Measurements from ENCODE around the gene AGAP9.
A peak's percentile ranks its signal among the peaks of the same experiment; 100 is the strongest.
"Not testable (repeated sequence)": the region's sequence is repeated elsewhere in the genome, so short reads cannot be mapped to it uniquely, and the experiment has no call there.

The AGAP9 gene

DNA sequence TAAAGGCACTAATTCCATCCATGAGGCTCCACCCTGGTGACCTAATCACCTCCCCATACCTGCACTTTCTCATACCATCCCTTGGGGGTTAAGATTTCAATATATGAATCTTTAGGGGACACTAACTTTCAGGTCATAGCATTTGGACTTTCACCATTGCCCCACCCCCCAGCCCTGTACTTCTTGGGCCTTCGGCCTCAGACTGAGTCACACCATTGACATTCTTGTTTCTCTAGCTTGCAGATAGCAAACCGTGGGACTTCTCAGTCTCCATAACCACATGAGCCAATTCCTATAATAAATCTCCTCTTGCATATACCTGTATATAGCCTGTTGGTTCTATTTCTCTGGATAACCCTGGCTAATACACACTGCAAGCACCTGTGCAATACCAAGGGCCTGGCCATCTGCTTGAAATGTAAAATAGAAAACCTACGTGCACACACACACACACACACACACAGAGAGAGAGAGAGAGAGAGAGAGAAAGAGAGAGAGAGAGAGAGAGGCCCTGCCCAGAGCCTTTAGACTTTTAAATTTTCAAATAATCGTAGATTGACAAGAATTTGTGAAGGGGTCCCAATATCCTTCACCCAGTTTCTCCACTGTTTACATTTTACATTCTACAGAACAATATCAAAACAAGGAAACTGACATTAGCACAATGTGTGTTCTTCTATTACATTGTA lies 64.8 kb downstream of the AGAP9 start:
- TF ChIP-seq Cebpa-rat (IDR thresholded peaks at IDR 0.05), result no peak
- no peak overlapping the region for H3K4me3 ChIP-seq
- no peaks in the 10 kb centered on the region for H3K9me3 ChIP-seq (replicated peaks in 1 of 11)
- H3K4me2 ChIP-seq, result no peak overlapping the region
- peaks cover 8 to 35% (median 28%) of the 10 kb centered on the region in 10 experiments for H3K4me1 ChIP-seq
- no peaks in the 10 kb centered on the region for H4K20me1 ChIP-seq
- no peaks in the 10 kb centered on the region for H3K36me3 ChIP-seq
- H3K27me3 ChIP-seq, result no peaks in the 10 kb centered on the region; a peak in 1 of 22 replicates
- H3K27ac ChIP-seq, result no peak overlapping the region
- H3K9ac ChIP-seq, result no peak overlapping the region

DNA sequence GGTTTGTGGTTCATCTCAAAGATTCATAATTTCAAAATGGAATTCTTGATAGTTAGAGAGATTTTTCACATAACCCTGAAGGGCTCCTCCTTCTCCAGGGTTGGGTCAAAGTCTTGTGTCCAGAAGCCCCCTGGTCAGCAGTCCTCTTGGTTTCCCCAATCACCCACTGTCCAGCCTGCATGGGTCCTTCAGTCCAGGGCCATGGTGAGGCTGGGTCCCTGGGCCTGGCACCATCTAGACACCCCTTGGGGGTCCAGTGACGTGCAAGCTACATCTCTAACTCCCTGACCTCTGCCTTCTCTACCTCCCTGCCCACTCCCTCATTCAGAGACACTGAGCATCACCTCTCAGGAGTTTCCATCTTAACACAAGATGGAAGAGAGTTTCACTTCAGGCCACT lies 65.6 kb downstream of the AGAP9 start:
- no peaks in the 10 kb centered on the region; a peak in 1 of 22 replicates for H3K27me3 ChIP-seq
- peaks cover 9 to 43% (median 36%) of the 10 kb centered on the region in 10 experiments for H3K4me1 ChIP-seq
- no peak overlapping the region for H3K9ac ChIP-seq
- no peaks in the 10 kb centered on the region for H3K9me3 ChIP-seq (replicated peaks in 1 of 11)
- H3K4me3 ChIP-seq, result no peak overlapping the region
- no peaks in the 10 kb centered on the region for H3K36me3 ChIP-seq
- H3K27ac ChIP-seq, result no peak overlapping the region
- no peaks in the 10 kb centered on the region for H4K20me1 ChIP-seq
- H3K4me2 ChIP-seq, result no peak overlapping the region
- TF ChIP-seq Cebpa-rat (IDR thresholded peaks at IDR 0.05), result no peak

DNA sequence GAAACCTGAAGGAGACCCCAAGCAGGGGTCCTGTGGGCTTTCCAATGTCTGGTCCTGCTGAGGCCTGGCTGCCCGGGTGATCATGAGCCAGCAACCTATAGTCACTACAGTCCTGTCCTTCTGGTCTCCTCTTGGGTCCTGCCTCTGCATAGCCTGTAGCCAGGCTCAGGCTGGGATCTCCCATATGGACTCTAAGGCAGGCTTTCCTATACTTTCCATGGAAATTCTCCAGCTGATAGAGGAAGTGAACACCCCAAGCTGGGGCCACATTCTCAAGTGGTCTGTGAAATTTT lies 66.0 kb downstream of the AGAP9 start:
- no peak overlapping the region for H3K4me2 ChIP-seq
- H3K9ac ChIP-seq, result no peak overlapping the region
- H3K36me3 ChIP-seq, result no peaks in the 10 kb centered on the region
- H3K9me3 ChIP-seq (replicated peaks in 1 of 11), result no peaks in the 10 kb centered on the region
- H3K4me1 ChIP-seq, result peaks cover 12 to 47% (median 40%) of the 10 kb centered on the region in 10 experiments
- H3K4me3 ChIP-seq, result no peak overlapping the region
- peaks cover 0 to 2% (median 0%) of the 10 kb centered on the region in 11 experiments; a peak in 2 of 22 replicates for H3K27me3 ChIP-seq
- H3K27ac ChIP-seq, result no peak overlapping the region
- H4K20me1 ChIP-seq, result no peaks in the 10 kb centered on the region
- no peak for TF ChIP-seq Cebpa-rat (IDR thresholded peaks at IDR 0.05)

DNA sequence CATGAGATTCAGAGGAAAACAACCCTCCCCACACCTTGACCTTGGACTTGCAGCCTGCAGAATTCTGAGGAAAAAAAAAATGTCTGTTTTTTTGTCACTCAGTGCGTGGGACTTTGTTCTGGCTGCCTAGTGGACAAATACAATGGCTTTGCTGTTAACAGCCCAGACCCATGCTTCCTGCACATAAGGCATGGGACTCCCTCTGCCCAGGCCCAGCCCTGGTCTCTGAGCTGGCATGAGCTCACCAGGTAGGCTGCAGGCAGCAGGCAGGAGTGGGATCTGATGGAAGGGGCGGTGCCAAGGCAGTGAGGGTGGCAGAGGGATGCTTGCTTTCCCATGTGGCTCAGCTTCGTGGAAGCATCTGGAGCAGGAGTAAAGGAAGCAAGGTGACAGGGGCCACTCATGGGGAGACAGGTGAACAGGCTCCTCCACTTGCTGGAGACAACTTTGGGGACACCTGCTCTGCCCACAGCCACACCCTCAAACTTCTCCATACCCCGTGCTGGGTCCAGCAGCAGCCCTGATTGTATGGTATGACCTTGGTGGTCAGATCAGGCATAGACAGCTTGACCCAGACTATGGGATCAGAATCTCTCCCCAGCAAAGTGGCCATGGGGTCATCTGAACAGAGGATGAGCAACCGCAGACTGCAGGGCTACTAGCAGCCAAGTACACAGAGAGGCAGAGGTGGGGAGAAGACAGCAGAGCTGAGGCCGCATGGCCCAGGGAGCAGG lies 66.5 kb downstream of the AGAP9 start:
- peaks cover 18 to 52% (median 45%) of the 10 kb centered on the region in 10 experiments for H3K4me1 ChIP-seq
- TF ChIP-seq Cebpa-rat (IDR thresholded peaks at IDR 0.05), result no peak
- peak overlapping the region in 5 of 11 experiments; percentile 18 to 89 (median 82); a peak in 4 of 22 replicates for H3K4me2 ChIP-seq
- no peaks in the 10 kb centered on the region for H3K9me3 ChIP-seq (replicated peaks in 1 of 11)
- no peak overlapping the region for H3K9ac ChIP-seq
- H4K20me1 ChIP-seq, result no peaks in the 10 kb centered on the region
- H3K27ac ChIP-seq, result no peak overlapping the region
- no peaks in the 10 kb centered on the region for H3K36me3 ChIP-seq
- peaks cover 0 to 7% (median 0%) of the 10 kb centered on the region in 11 experiments; a peak in 5 of 22 replicates for H3K27me3 ChIP-seq
- H3K4me3 ChIP-seq, result no peak overlapping the region

DNA sequence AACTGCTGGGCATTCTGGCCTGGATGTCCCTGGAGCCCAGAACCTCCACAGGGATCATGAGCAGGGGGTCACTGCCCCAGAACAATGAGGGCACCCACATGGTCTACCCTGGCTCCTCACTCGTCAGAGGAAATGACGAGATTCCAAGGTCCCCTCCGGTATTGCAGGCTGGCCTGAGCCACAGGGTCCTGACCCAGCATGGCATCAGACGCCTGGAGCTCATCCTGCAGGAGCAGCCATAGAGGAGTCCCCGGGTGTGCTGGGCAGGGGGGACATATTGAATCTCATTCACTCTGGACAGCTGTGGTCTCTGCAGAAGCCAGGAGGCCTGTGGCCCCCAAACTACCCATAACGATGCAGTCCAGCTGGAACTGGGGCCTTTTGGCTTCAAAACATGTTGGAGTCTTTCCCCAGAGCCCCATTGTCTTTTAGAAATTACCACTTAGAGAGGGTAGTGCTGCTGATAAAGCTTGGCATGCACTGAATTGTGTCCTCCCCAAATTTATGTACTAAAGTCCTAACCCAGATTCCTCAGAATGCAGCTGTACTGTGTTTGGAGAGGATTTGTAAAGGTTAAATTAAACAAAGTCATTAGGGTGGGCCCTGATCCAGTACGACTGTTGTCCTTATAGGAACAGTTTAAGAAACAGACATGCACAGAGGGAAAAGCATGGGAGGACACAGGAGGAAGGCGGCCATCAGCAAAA lies 67.2 kb downstream of the AGAP9 start:
- Histone ChIP-seq H3K36me3 (no peaks in the 10 kb centered on the region), H3K4me3 (no peak overlapping the region), H3K4me1 (peaks cover 18 to 59% (median 52%) of the 10 kb centered on the region in 10 experiments), H3K27ac (no peak overlapping the region), H4K20me1 (no peaks in the 10 kb centered on the region; a peak in 1 of 22 replicates), H3K9me3 (replicated peaks in 1 of 11) (no peaks in the 10 kb centered on the region), H3K27me3 (peaks cover 0 to 10% (median 0%) of the 10 kb centered on the region in 11 experiments; a peak in 5 of 22 replicates), H3K4me2 (peak overlapping the region in 10 of 11 experiments; percentile 18 to 89 (median 82); a peak in 17 of 22 replicates), H3K9ac (peak overlapping the region in 2 of 11 experiments; percentile 23 to 47; a peak in 1 of 22 replicates)
- no peak for TF ChIP-seq Cebpa-rat (IDR thresholded peaks at IDR 0.05)

DNA sequence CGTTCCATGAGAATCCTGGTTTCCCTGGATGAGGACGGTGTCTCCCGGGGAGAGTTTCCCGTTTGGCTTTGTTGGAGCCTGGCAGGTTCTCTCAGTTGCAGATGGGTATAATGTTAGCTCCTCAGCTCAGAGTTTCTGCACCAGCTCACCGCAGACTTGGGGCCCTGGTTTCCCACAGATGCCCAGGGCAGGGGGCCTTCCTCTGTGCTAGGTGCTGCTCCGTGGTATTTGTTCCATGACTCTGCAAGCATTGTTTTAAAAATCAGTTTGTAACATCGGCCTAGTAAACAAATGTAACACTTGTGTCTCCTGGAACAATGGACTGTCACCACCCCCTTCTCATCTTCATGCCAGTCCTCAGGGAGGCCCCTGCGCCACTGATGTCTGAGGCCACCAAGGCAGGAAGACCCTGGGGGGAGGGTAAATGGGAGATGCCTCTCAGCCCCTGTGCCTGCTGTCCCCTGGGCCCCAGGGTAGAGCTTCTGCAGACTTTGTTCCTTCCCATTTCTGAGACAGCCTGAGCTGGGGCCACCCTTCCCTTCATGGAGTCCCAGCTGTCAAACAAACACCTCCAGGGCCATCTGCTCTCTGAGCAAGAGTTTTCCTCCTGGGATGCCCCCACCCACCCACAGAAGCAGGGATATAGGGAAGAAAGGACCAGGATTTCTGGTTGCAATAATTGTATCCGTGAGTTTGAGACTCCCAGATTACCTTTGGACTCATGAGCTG lies 67.9 kb downstream of the AGAP9 start:
- not testable (repeated sequence) for H4K20me1 ChIP-seq; H3K36me3 ChIP-seq; H3K27me3 ChIP-seq; H3K4me3 ChIP-seq; H3K9me3 ChIP-seq (replicated peaks in 1 of 11)
- H3K27ac ChIP-seq, result peak overlapping the region in 2 of 11 experiments; percentile 4 to 31; a peak in 2 of 22 replicates
- H3K9ac ChIP-seq, result peak overlapping the region in 4 of 11 experiments; percentile 9 to 47 (median 18); a peak in 4 of 22 replicates
- H3K4me1 ChIP-seq, result peaks cover 18 to 66% (median 58%) of the 10 kb centered on the region in 10 experiments
- H3K4me2 ChIP-seq, result peak overlapping the region in 10 of 11 experiments; percentile 18 to 89 (median 82); a peak in 18 of 22 replicates

DNA sequence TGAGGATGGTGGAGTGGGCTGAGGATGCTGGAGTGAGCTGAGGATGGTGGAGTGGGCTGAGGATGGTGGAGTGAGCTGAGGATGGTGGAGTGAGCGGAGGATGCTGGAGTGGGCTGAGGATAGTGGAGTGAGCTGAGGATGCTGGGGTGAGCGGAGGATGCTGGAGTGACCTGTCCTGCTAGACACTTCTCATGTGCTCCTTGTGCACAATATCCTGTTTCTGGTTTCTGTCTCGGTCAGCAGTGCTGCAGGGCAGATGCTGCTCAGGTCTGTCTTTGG lies 68.7 kb downstream of the AGAP9 start:
- Histone ChIP-seq H3K9ac (no peak overlapping the region), H3K27me3 (peaks cover 0 to 10% (median 0%) of the 10 kb centered on the region in 11 experiments; a peak in 5 of 22 replicates), H3K27ac (no peak overlapping the region), H4K20me1 (peaks cover 0 to 2% (median 0%) of the 10 kb centered on the region in 11 experiments; a peak in 2 of 22 replicates), H3K4me2 (peak overlapping the region in 8 of 11 experiments; percentile 55 to 89 (median 82); a peak in 15 of 22 replicates), H3K4me1 (peaks cover 19 to 74% (median 65%) of the 10 kb centered on the region in 10 experiments), H3K36me3 (no peaks in the 10 kb centered on the region), H3K9me3 (replicated peaks in 1 of 11) (no peaks in the 10 kb centered on the region), H3K4me3 (no peak overlapping the region)
- no peak for TF ChIP-seq Cebpa-rat (IDR thresholded peaks at IDR 0.05)

DNA sequence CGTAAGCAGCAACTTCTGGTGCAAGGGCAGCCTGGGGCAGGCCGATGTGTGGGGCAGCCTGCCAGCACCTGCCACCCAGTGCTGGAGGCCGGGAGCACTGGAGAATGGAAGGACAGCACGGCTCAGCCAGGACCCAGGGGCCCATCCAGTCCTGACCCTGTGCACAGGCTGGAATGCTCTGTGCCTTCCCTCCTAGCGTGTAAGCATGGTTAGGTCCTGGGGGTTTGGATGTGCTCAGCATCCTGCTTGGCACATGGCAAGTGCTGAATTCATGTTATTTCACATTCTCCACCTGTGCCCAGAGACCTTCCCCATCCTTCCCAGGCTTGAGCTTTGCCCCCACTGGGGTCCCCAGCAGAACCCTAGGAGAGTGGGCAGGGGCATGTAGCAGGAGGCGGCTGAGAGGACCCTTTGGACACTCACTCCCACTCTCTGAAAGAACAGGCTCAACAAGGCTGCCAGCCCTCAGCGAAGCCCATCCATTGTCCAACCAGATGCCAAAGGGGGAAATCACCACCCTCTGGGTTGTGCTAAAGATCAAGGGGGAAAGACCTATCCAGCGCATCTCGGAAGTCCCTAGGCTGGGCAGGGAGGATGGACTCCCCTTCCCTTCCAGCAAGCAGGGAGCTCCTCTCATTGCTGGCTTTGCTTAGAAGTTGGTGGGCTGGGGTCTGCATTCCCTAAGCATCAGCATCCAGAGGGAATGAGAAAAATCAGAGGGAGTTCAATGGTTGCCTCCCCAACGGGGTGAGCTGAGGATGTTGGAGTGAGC lies 69.2 kb downstream of the AGAP9 start:
- TF ChIP-seq Cebpa-rat (IDR thresholded peaks at IDR 0.05), result no peak
- Histone ChIP-seq H3K9me3 (replicated peaks in 1 of 11) (no peaks in the 10 kb centered on the region), H3K27ac (no peak overlapping the region), H3K4me1 (peaks cover 24 to 79% (median 71%) of the 10 kb centered on the region in 10 experiments), H3K36me3 (no peaks in the 10 kb centered on the region), H3K4me3 (no peak overlapping the region), H3K27me3 (peaks cover 0 to 10% (median 0%) of the 10 kb centered on the region in 11 experiments; a peak in 5 of 22 replicates), H4K20me1 (peaks cover 0 to 7% (median 0%) of the 10 kb centered on the region in 11 experiments; a peak in 2 of 22 replicates), H3K4me2 (peak overlapping the region in 8 of 11 experiments; percentile 66 to 89 (median 82); a peak in 15 of 22 replicates), H3K9ac (no peak overlapping the region)

All from BLaER1 treated with 17β-estradiol and CSF1 and Interleukin-3, amounts not matched to agents 10 nM and 100 nM (cell line).